IMR-90 (cell line): ENCODE results near the gene PLEKHH2. TPM values are rescaled to one million over a fixed set of nuclear protein-coding genes. Genes with fewer than 3 reads are reported as not detected.

Experiments used
- ATAC-seq: fragments of 200-7000 bp; cut with Tn5 transposase; 2 replicates; pipeline ENCODE4 v1.9.1; 2020; ENCODE audit warnings: low read depth, mild to moderate bottlenecking, moderate library complexity
- BruUV-seq: library from RNA; stranded (reverse); fragments of 400-500 nt; replicated peaks from 2 replicates; lab custom pipeline; 2021; lab: Mats Ljungman, UMichigan
- CTCF ChIA-PET: fragments of 300-600 bp; formaldehyde crosslinking; extraction: SDS; loops from one replicate; lab custom pipeline; 2021; ENCODE audit warnings: antibody characterized with exemption; lab: Yijun Ruan, JAX
- POLR2A ChIA-PET: fragments of 300-600 bp; sonication (Branson Sonifier 250); formaldehyde crosslinking; loops from one replicate; lab custom pipeline; 2022; ENCODE audit warnings: antibody characterized with exemption; ENCODE audit not compliant: unreplicated experiment; lab: Charles Lee
- DNase-seq: peaks from one replicate; pipeline ENCODE4 v3.0.0; 2013
- H2AFZ ChIP-seq: replicated peaks from 2 replicates; pipeline ENCODE3; 2013; ENCODE audit warnings: low read length, mild to moderate bottlenecking; ENCODE audit not compliant: poor library complexity
- H2AK5ac ChIP-seq: 2 replicates; pipeline ENCODE4 v1.6.1; 2013; ENCODE audit warnings: low read depth, low read length, inconsistent platforms
- H2AK9ac ChIP-seq: replicated peaks from 2 replicates; pipeline ENCODE3; 2013; ENCODE audit warnings: mild to moderate bottlenecking, low read depth, low read length, moderate library complexity; ENCODE audit not compliant: poor library complexity
- H2BK120ac ChIP-seq: 2 replicates; pipeline ENCODE4 v1.6.1; 2013; ENCODE audit warnings: low read depth, low read length, inconsistent platforms
- H2BK15ac ChIP-seq: 3 replicates; pipeline ENCODE4 v1.6.1; 2013; ENCODE audit warnings: low read depth, low read length, inconsistent platforms
- H2BK20ac ChIP-seq: 2 replicates; pipeline ENCODE4 v1.6.1; 2013; ENCODE audit warnings: low read depth, mild to moderate bottlenecking, inconsistent platforms, low read length, moderate library complexity
- H2BK5ac ChIP-seq: 2 replicates; pipeline ENCODE4 v1.6.1; 2013; ENCODE audit warnings: mild to moderate bottlenecking, low read depth, low read length, inconsistent platforms; ENCODE audit not compliant: poor library complexity, severe bottlenecking
- H3K14ac ChIP-seq: replicated peaks from 2 replicates; pipeline ENCODE4 v1.6.1; 2013; ENCODE audit warnings: low read depth, low read length, inconsistent platforms
- H3K18ac ChIP-seq: 2 replicates; pipeline ENCODE4 v1.6.1; 2013; ENCODE audit warnings: low read depth, low read length, control low read depth
- H3K23ac ChIP-seq: 2 replicates; pipeline ENCODE4 v1.6.1; 2013; ENCODE audit warnings: low read depth, low read length, inconsistent platforms
- H3K27ac ChIP-seq: 2 replicates; pipeline ENCODE4 v1.5.1; 2013; ENCODE audit warnings: mild to moderate bottlenecking, control low read depth, low read length; ENCODE audit not compliant: insufficient read depth
- H3K27me3 ChIP-seq: 2 replicates; pipeline ENCODE4 v1.6.1; 2013; ENCODE audit warnings: low read length; ENCODE audit not compliant: control insufficient read depth, insufficient read depth
- H3K36me3 ChIP-seq: 2 replicates; pipeline ENCODE4 v1.6.1; 2013; ENCODE audit warnings: low read length, mixed read lengths; ENCODE audit not compliant: control insufficient read depth, insufficient read depth
- H3K4ac ChIP-seq: 2 replicates; pipeline ENCODE4 v1.6.1; 2013; ENCODE audit warnings: low read depth, low read length, inconsistent platforms
- H3K4me1 ChIP-seq: 2 replicates; pipeline ENCODE4 v1.6.1; 2013; ENCODE audit warnings: low read length, mixed read lengths; ENCODE audit not compliant: control insufficient read depth, insufficient read depth
- H3K4me2 ChIP-seq: 2 replicates; pipeline ENCODE4 v1.6.1; 2013; ENCODE audit warnings: low read depth, mild to moderate bottlenecking, control low read depth, low read length, moderate library complexity
- H3K4me3 ChIP-seq: 2 replicates; pipeline ENCODE4 v1.5.1; 2013; ENCODE audit warnings: low read depth, mild to moderate bottlenecking, control low read depth, low read length, moderate library complexity; ENCODE audit not compliant: insufficient read depth
- H3K56ac ChIP-seq: 2 replicates; pipeline ENCODE4 v1.6.1; 2013; ENCODE audit warnings: low read length, inconsistent platforms; ENCODE audit not compliant: insufficient read depth; ENCODE audit errors: extremely low read depth
- H3K79me1 ChIP-seq, 2 experiments: 2 replicates each; pipeline ENCODE4 v1.6.1; 2013; ENCODE audit warnings: low read length in 2 of 2, inconsistent platforms in 1 of 2, low read depth in 1 of 2
- H3K9ac ChIP-seq: 2 replicates; pipeline ENCODE4 v1.6.1; 2013; ENCODE audit warnings: low read depth, low read length, control low read depth
- H3K9me1 ChIP-seq: 2 replicates; pipeline ENCODE4 v1.6.1; 2013; ENCODE audit warnings: low read length, inconsistent platforms; ENCODE audit not compliant: insufficient read depth
- H3K9me3 ChIP-seq: 2 replicates; pipeline ENCODE4 v1.6.1; 2013; ENCODE audit warnings: low read length; ENCODE audit not compliant: control insufficient read depth, insufficient read depth
- H4K20me1 ChIP-seq: 2 replicates; pipeline ENCODE4 v1.6.1; 2013; ENCODE audit warnings: low read length, inconsistent platforms; ENCODE audit not compliant: insufficient read depth
- H4K5ac ChIP-seq: 2 replicates; pipeline ENCODE4 v1.6.1; 2013; ENCODE audit warnings: mild to moderate bottlenecking, low read depth, low read length, control low read depth
- H4K8ac ChIP-seq, 2 experiments: 2 replicates each; pipeline ENCODE4 v1.6.1; 2013; ENCODE audit warnings: low read depth in 2 of 2, low read length in 2 of 2, control low read depth in 1 of 2, inconsistent platforms in 1 of 2
- H4K91ac ChIP-seq: 2 replicates; pipeline ENCODE4 v1.6.1; 2013; ENCODE audit warnings: low read depth, low read length, inconsistent platforms; ENCODE audit not compliant: insufficient read depth
- CEBPB ChIP-seq: IDR thresholded peaks from 2 replicates; pipeline ENCODE4 v1.6.1; 2012; ENCODE audit warnings: low read depth, low read length, improper control_type of control experiment
- CHD1 ChIP-seq: IDR thresholded peaks from 2 replicates; pipeline ENCODE4 v1.6.1; 2012; ENCODE audit warnings: low read depth, low read length, improper control_type of control experiment
- CTCF ChIP-seq: conservative IDR thresholded peaks from 2 replicates; pipeline ENCODE4 v1.5.1; 2012; ENCODE audit warnings: mild to moderate bottlenecking, low read depth, low read length, improper control_type of control experiment
- ELK1 ChIP-seq: fragments of 150-350 bp; IDR thresholded peaks from 2 replicates; pipeline ENCODE4 v1.6.1; 2016; ENCODE audit warnings: low read depth, mild to moderate bottlenecking, low read length, moderate library complexity, borderline replicate concordance
- MAZ ChIP-seq: IDR thresholded peaks from 2 replicates; pipeline ENCODE4 v1.6.1; 2012; ENCODE audit warnings: low read depth, mild to moderate bottlenecking, low read length, improper control_type of control experiment, moderate library complexity, borderline replicate concordance
- MXI1 ChIP-seq: IDR thresholded peaks from 2 replicates; pipeline ENCODE4 v1.6.1; 2012; ENCODE audit warnings: low read depth, mild to moderate bottlenecking, low read length, moderate library complexity, borderline replicate concordance
- NFE2L2 ChIP-seq: fragments of 150-350 bp; IDR thresholded peaks from 2 replicates; pipeline ENCODE4 v1.6.1; 2016; ENCODE audit warnings: low read depth, mild to moderate bottlenecking, low read length
- POLR2A ChIP-seq: IDR thresholded peaks from 2 replicates; pipeline ENCODE4 v1.6.1; 2012; ENCODE audit warnings: mild to moderate bottlenecking, low read depth, low read length
- RAD21 ChIP-seq: IDR thresholded peaks from 2 replicates; pipeline ENCODE4 v1.6.1; 2012; ENCODE audit warnings: low read length, improper control_type of control experiment
- RFX5 ChIP-seq: IDR thresholded peaks from 2 replicates; pipeline ENCODE4 v1.8.0; 2012; ENCODE audit warnings: low read depth, mild to moderate bottlenecking, low read length, moderate library complexity
- SMC3 ChIP-seq: fragments of 150-350 bp; IDR thresholded peaks from 2 replicates; pipeline ENCODE4 v1.6.1; 2016; ENCODE audit warnings: low read depth, mild to moderate bottlenecking, antibody characterized with exemption, low read length, moderate library complexity
- USF2 ChIP-seq: fragments of 150-350 bp; IDR thresholded peaks from 2 replicates; pipeline ENCODE4 v1.6.1; 2017; ENCODE audit warnings: mild to moderate bottlenecking, antibody characterized with exemption, low read length, low read depth
- WGBS, 2 experiments: methylation state at CpG; one replicate each; pipeline versions ENCODE4 v1.1.5 to v1.1.7; 2013; ENCODE audit warnings: missing lambda C conversion rate in 2 of 2; ENCODE audit not compliant: insufficient read length in 1 of 2; ENCODE audit errors: extremely low coverage in 2 of 2; 5-methylcytosine and 5-hydroxymethylcytosine counted together
- dilution Hi-C: fragments of 300-500 bp; cut with HindIII; formaldehyde crosslinking; loops from one replicate; pipeline ENCODE4 v1.14.3; 2018; ENCODE audit warnings: low sequenced_read_pairs; ENCODE audit not compliant: unreplicated experiment
- in situ Hi-C: fragments of 300-500 bp; cut with MboI; formaldehyde crosslinking; loops from 3 replicates; pipeline ENCODE4 v1.14.3; 2019; ENCODE audit warnings: low sequenced_read_pairs, inconsistent platforms, mixed read lengths
- intact Hi-C: fragments of 100-400 bp; cut with micrococcal nuclease; formaldehyde crosslinking; loops from 2 replicates; pipeline ENCODE4 v1.10.0; 2022
- polyA plus RNA-seq, 3 experiments: library from polyadenylated mRNA; depleted of rRNA; stranded (reverse); fragments of >200 nt; gene quantifications; 2 replicates each; pipeline ENCODE4 v1.2.3, GENCODE V29; 2012; ENCODE audit warnings: low replicate concordance in 1 of 3
- total RNA-seq: library from RNA; depleted of rRNA; stranded (reverse); fragments of >200 nt; gene quantifications from 2 replicates; pipeline ENCODE4 v1.2.3, GENCODE V29; 2012

The PLEKHH2 gene
- total and polyA plus RNA-seq, 2 of the 4 experiments (the other 2 are of a cell fraction) = 2.0 to 3.3 TPM

GRCh38 chr2:43796206-43796605 is 159.1 kb downstream of the PLEKHH2 start:
- no peak for ATAC-seq
- TF ChIP-seq CTCF (no peak), ELK1 (no peak), RFX5 (no peak), MXI1 (no peak), MAZ (no peak), POLR2A (no peak), USF2 (no peak), CHD1 (no peak), SMC3 (no peak), NFE2L2 (no peak), CEBPB (no peak), RAD21 (no peak)
- Histone ChIP-seq H3K9me1 (no peaks in the 10 kb centered on the region), H3K27ac (no peak overlapping the region), H3K9ac (no peak overlapping the region), H2AFZ (no peak overlapping the region), H3K36me3 (peaks cover 4% of the 10 kb centered on the region), H3K23ac (no peak overlapping the region), H2AK9ac (no peak overlapping the region), H3K18ac (no peak overlapping the region), H2AK5ac (no peak overlapping the region), H4K91ac (no peak overlapping the region), H4K20me1 (no peaks in the 10 kb centered on the region), H3K79me1 (no peaks in the 10 kb centered on the region), H4K5ac (no peak overlapping the region), H2BK20ac (no peak overlapping the region), H3K14ac (no peak overlapping the region), H3K4ac (no peak overlapping the region), H2BK5ac (no peak overlapping the region), H3K4me2 (no peak overlapping the region), H3K4me3 (no peak overlapping the region), H3K27me3 (no peaks in the 10 kb centered on the region), H2BK120ac (no peak overlapping the region), H3K4me1 (peaks cover 2% of the 10 kb centered on the region; the same call in 1 of the 2 replicates), H2BK15ac (no peak overlapping the region), H3K56ac (no peak overlapping the region), H3K9me3 (no peaks in the 10 kb centered on the region), H4K8ac (no peak overlapping the region)
- POLR2A ChIA-PET = no interaction called here
- dilution Hi-C loops (no loop called here), intact Hi-C loops (no loop called here), in situ Hi-C loops (no loop called here)
- CTCF ChIA-PET = interaction anchor here (0.6 kb wide), 2 partner anchors 160 to 248 kb away, joined by 3 read pairs; no protein-coding TSS in a partner anchor
- DNase-seq = no peak
- no TSS peak for BruUV-seq
- WGBS, 2 experiments = no CpG with 5 or more reads among the region's 1 CpG
